HG03378 (cell line): ENCODE measurements around the gene ARHGEF28.

ENCODE experiments used
- ATAC-seq: cut with Tn5 transposase; IDR thresholded peaks from one replicate; pipeline ENCODE4 v1.9.1; 2021; ENCODE audit warnings: mild to moderate bottlenecking, moderate library complexity; ENCODE audit not compliant: unreplicated experiment

Gene ARHGEF28

DNA sequence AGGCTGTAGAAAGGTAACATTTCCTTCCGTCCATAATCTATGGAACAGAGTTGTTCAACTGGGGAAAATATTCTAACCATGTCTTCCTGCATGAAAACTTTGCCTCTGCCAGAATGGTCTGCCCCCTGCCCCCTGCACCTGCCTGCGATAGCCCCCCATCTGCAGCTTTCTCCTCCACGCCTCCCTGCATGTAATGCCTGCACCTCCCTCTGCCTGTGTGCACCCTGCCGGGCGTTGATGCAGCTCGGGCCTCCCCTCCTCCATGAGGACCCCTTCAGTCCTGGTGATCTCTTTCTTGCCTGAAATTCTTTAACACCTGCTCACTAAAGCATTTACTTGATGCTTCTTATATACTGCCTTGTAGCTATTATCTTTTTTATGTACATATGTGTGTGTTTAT lies 266.2 kb downstream of the ARHGEF28 start:
- ATAC-seq: no peak

DNA sequence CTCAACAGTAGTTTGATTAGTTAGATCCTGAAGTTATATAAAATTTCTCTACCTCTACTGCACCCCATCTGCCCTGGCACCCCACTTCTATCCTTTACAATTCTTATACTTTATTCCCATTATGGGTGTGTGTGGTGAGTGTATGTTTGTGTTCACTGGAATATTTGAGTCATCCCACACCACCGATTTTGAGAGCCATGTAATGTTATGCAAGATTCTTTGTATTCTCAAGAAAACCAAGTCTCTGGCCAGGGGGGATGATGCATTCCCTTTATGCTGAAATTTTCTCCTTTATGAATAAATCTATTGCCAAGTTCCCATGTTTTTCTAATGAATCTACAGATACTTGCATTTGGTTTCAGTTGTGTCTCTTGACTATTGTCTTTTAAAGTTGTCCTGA lies 266.8 kb downstream of the ARHGEF28 start:
- ATAC-seq: no peak

DNA sequence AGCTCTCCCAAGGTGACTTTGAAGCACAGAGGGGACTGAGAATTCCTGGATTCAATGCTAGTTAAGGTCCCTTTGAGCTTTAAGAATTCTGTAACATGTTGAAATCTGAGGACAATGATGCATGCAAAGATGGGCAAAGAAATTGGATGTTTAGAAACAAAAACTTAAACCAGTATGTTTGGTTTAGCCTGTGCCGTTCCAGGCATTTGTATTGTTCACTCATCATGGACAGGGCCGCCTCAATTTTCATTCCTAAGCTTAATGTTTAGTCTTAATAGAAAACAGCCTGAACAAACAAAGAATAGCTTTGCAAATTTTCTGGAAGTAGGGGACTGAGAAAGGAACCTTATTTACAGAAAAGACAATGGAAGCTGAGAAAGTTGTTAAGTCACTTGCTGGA lies 267.8 kb downstream of the ARHGEF28 start:
- ATAC-seq: no peak

DNA sequence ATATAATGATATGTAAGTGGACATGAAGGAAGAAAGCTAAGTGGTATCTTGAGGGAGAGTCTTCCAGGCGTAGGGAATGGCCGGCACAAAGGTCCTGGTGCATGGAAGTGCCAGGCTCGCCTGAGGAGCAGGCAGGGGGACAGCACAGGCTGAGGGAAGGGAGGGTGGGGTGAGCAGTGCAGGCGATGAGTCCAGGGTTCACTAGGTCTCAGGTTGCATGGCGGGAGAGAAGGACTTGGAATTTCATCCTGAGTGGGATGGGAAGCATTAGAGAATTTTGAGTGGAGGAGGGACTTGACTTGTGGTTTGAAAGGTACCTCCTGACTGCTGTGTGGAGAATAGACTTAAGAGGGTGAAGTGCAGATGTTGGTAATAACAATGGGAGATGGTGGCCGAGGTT lies 268.9 kb downstream of the ARHGEF28 start:
- no peak for ATAC-seq

DNA sequence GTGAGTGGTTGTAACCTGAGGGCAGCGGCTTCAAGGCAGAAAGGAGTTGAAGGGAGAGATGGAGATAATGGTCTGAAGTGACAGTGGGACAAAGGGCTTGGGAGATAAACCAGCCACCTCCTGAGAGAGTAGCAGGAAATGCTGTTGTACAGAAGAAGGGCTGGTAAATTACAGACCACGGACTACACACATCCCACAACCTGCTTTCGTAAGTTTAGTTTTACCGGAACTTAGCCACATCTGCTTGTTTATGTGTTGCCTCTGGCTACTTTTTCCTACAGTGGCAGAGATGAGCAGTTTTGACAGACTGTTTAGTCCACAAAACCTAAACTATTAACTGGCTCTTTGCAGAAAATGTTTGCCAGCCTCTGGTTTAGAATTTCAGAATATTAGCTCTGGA lies 269.5 kb downstream of the ARHGEF28 start:
- no peak for ATAC-seq

DNA sequence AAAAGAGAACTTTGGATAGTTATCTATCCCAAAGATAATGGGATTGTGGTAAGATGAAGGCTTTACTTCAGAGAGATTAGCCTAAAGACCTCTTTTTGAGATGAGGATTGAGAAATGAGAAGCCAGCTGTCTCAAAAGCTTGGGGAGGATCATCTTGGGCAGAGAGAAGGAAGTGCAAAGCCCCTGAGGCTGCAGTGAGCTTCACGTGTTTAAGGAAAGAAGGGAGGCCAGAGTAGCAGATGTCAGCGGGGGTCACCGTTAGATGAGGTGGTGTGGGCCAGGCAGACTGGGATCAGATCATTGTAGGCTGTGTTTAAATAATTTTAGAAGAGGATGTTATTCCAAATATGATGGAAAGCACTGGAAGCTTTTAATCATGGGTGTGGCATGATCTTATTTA lies 270.1 kb downstream of the ARHGEF28 start:
- ATAC-seq: no peak

DNA sequence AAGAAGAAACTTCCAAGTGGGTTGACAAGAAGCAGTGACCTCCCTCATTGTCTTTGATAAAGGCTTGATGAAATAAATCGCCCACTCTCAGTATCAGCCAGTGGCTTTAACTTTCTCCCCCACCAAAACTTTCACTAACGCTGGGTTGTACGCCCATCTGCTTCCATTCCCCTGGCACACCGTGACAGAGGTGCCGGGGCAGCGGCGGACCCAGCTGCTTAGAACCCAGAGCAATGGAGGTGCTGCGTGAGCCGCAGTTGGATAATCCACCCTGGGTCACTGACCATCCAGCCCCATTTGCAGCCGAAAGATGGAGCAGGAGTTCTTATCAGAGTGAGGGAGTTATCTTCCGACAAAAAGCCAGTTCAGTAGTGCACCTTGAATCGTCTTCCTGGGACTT lies 270.7 kb downstream of the ARHGEF28 start:
- ATAC-seq: no peak

DNA sequence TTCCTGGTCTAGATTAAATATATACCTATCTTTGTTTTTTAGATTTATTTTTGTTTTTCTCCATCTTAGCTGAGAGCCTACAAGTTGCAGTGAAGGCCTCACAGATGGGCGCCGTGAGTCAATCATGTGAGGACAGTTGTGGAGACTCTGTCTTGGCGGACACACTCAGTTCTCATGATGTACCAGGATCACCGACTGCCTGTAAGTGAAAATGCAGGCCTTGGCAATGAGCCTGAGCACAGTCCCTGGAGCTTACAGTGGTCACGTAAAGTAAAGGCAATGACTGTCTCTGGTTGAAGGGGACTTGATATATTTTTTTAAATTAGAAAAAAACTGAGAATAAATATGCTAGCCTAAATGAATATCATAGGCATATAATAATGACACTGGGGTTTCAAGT lies 271.9 kb downstream of the ARHGEF28 start:
- no peak for ATAC-seq

DNA sequence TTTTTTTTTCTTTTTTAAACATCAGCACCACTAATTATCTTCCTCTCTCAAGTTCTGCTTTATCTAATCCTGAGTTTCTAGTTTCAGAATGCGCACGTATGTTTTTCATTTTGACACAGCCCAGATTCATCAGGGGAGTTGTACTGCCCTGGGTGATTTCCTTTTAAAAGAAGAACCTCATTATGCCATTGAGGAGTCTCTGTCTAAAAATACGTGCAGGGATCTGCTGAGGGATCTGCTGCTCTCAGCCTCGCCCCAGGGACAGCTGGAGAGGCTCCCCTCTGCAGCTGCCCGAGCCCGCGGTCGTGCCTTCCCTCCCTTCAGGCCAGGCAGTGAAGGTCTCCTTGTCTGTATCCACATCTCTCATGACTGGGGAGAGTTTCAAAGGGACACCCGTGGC lies 273.1 kb downstream of the ARHGEF28 start:
- ATAC-seq: peak; percentile 89

DNA sequence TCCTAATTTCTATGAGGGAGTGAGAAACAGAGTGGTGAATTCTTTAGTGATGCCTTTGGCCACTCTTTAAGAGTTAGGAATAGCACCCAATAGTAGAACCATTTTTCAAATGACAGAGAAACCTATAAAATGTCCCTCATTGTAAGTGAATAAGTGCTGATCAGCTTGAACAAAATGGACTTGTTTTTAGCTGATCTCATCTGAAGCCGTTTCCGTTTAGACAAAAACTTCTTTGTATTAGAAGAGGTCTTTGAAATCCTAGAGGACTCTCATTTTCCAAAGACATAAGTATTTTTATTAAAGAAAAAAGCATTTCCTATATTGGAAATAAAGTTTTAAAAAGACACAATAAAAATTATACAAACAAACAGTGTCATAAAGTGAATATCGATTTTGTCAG lies 273.9 kb downstream of the ARHGEF28 start:
- ATAC-seq: no peak

DNA sequence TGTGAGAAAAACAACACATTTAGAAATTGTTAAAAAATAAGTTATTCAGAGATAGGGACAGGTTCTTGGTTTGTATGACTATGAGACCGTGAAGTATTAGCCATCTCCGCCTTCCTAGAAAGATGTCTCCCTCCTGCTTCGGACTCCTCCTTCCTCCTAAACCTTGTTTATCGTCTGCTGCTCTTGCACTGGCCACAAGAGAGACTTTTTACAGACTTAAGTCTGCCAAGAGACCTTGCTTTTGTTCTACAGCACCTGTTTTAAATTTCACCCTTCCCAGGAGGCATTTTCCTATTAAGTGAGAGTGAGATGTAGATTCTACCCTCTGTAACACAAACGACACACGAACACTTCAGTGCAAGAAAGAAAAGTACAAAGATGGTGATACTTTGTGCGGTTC lies 274.6 kb downstream of the ARHGEF28 start:
- no peak for ATAC-seq

DNA sequence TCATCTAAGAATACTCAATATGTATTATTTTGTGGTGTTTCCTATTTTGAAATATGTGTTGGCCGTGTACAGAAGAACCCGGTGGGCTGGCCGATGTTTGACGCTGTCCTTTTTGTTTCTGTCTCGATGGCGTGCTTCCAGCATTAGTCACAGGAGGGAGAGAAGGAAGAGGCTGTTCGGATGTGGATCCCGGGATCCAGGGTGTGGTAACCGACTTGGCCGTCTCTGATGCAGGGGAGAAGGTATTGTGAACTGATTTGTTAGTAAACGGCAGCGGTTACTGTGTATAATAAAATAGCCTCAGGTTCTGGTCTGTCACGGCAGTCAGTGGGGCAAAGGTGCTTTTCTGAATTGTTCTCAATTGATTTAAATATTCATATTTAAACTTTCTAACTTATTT lies 275.0 kb downstream of the ARHGEF28 start:
- ATAC-seq: no peak

DNA sequence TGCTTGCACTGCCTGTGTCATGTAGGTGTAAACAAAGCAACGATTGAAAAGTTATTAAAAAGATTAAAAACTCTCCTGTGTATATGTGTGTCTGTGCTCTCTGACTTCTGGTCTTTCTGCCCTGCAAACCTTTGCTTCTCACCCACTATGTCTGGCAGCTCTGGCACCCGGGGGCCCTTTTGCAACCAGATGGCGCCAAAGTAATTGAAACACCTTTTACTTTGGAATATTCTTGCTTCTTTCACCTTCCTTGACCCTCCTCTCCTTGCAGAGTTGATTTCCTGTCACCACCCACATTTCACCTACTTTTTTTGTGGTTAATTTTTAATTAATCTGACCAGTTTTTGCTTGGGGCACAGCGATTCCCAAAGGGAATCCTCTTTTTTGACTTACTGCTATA lies 275.5 kb downstream of the ARHGEF28 start:
- ATAC-seq: no peak

DNA sequence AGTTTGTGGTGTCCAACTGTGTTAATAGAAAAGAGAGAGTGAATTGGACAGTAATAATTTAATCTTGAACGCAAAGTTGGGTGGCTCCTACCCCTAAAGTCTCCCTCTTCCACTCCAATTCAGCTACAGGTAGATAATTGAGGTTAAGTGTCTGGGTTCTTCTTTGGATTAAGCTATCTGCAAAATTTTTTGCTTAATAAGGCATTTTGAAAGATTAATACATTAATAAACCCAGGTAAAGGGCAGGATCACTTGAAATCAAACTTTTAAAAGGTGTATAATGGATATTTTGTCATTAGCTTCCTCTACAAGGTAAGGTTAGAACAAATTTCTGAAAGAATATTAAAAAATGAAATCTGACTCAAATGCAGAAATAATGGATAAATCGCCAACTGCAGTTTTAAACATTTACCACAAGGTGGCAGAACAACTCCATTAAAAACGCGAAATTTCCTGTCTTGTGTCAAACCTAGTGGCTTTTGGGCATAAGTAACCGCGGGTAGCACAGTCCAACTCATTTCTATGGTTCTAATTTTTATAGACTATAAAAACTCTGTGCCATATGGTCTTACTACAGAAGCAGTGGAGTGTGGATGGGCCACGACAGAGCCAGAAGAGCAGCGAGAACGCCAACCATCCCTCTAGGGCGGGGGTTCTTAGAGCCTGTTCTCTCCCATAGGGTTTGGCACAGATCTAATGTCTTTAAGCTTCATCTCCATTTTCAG lies 276.5 kb downstream of the ARHGEF28 start:
- no peak for ATAC-seq

DNA sequence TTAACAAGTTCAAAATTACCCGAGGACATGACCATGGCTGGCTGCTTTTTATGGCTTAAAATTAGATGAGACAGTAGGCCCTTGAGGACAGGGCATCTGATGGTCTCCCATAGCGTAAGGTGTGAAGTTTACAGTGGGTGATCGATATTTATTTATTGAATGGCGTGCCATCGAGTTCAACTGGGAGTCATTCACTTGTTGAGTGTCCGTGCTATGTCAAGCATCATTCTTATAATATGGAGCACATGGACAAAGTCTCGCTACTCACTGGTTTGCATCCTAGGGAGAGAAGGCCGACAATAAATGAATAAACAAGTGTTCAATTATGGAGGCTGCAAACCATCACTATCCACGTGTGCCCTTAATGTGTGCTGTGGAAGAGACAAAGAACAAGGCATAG lies 277.2 kb downstream of the ARHGEF28 start:
- ATAC-seq: no peak

DNA sequence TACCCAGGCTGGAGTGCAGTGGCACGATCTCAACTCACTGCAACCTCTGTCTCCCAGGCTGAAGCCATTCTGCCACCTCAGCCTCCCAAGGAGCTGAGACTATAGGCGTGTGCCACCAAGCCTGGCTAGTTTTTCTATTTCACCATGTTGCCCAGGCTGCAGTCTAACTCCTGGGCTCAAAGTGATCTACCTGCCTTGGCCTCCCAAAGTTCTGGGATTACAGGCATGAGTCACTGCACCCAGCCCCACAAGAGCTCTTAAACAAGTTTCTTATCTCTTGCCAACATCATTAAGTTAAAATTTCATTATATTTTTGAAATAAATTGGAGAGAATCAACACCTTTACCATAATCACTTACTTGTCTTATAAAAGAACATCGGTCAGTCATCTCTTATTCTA lies 280.3 kb downstream of the ARHGEF28 start:
- no peak for ATAC-seq

DNA sequence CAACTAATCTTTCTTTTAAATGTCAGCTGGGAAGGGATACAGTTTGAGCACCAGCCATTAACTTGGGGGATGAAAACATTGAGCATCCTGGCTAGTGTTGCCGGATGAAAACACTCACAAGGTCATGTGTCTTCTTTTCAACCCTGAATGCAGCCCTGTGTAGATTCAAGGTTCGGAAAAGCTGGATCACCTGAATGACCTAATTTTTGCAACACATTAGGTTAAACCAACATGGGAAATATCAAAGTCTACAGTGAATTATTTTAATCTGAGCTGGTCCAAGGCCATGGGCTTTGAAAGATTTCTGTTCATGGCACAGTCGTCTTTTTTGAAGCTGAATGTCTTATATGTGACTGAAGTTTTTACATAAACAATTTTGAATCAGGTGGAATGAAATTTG lies 281.2 kb downstream of the ARHGEF28 start:
- ATAC-seq: no peak

DNA sequence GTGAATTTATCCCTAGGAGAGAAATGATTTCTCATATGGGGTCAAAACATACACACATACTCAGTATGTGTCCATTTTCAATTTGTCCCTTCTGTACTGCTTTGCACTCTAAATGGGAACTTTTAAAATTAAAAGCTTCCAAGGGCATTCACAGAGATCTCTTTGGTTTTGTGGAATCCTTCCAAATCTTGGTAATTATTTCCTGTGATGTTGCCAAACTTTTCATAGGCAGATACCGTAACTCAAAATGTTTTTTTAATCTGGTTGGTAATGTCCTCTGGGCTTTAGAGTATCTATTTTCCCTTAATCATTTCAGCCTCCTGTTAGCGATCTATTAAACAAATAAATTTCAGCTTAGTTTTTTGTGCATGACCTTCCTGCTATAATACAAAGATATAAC lies 282.4 kb downstream of the ARHGEF28 start:
- ATAC-seq: no peak

DNA sequence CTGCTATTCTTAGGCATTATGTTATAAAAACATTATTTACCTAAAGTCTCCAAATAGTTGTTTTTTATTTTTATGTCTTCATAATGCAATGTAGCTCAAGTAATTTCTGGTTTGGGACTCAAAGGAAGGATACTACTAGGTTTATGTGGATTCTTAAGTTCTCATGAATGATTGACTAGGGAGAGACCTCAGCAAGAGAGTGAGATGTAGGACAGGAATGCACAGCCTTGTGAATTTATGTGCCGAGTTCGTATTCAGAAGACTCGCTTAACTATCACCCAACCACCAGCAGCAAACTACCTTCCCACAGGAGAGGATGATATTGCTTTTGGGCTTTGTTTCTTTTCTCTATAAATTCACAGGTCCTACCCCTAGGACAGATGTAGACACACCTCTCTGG lies 282.9 kb downstream of the ARHGEF28 start:
- no peak for ATAC-seq

DNA sequence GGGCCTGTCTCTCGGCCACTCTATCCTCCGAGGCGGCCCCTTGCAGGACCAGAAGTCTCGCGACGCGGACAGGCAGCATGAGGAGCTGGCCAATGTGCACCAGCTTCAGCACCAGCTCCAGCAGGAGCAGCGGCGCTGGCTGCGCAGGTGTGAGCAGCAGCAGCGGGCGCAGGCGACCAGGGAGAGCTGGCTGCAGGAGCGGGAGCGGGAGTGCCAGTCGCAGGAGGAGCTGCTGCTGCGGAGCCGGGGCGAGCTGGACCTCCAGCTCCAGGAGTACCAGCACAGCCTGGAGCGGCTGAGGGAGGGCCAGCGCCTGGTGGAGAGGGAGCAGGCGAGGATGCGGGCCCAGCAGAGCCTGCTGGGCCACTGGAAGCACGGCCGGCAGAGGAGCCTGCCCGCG lies 283.5 kb downstream of the ARHGEF28 start:
- ATAC-seq: no peak

DNA sequence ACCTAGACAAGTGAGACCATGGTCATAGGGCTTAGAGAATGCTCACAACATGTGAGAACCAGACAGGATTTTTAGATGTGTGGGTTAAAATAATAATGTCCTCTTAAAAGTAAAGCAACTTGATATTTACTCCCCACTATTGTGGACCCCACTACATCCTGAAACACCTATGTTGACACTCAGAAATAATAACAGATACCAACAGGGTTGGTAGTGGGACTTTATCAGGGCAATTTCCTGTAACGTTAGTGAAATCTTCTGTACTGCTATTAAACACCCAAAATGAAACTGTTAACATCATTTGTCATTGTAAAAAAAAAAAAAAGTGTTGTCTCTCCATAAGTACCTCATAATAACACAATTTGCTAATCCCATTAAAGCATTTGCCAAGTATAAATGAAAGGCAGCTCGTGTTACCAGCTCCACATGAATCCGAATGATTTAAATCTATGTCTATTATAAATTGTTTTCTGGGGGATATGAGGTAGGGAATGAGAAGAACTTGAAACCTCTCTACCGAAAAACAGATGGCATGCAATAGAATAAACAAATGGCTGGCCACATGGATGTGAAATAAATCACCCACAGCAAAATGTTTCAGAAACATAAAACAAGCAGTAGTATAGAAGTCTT lies 285.9 kb downstream of the ARHGEF28 start:
- ATAC-seq: no peak

DNA sequence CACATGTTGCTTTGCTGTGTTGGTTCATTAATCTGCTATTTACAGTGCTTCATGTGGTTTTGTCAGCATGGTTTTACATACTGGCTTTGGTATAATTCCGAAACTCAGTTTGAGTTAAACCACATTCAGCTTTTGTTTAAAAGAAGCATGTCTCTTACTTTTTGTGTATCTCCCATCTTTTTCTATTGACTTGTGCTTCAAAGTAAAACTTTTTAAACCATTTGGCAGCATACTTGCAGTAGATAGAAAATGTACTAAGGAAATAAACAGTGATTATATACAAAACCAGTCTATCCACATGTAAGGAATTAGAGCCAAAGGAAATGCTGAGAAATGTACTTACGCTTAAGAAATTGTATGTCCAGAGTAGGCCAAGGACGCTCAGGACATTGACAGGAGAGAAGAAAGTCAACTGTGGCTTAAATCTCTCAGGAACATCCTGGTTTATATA lies 286.9 kb downstream of the ARHGEF28 start:
- no peak for ATAC-seq

DNA sequence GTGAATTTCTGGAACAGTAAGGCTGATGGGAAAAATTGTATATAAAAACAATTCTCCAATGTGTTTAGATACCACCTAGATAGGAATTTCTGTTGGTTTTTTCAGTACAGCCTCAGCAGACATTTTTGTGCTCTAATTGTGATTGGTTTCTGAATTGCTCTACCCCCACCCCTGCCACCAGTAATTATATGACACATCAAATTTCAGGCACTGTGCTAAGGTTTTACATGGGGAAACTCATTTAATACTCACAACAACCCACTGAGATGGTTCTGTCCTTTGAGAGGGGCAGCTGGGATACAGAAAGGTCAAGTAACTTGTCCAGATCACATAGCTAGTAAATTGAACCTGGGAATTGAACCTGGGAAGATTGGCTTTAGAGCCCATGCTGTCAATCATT lies 288.0 kb downstream of the ARHGEF28 start:
- no peak for ATAC-seq
